Measurements from ENCODE around the gene CATSPERZ. TPM values are rescaled to one million over a fixed set of nuclear protein-coding genes. Genes with fewer than 3 reads are reported as not detected.

CATSPERZ gene
- total and polyA plus RNA-seq, 9 of the 15 experiments (the other 6 are each of a cell fraction or from before 2014, with no cell fraction given): 0.86 to 8.5 (median 3.5) TPM

DNA sequence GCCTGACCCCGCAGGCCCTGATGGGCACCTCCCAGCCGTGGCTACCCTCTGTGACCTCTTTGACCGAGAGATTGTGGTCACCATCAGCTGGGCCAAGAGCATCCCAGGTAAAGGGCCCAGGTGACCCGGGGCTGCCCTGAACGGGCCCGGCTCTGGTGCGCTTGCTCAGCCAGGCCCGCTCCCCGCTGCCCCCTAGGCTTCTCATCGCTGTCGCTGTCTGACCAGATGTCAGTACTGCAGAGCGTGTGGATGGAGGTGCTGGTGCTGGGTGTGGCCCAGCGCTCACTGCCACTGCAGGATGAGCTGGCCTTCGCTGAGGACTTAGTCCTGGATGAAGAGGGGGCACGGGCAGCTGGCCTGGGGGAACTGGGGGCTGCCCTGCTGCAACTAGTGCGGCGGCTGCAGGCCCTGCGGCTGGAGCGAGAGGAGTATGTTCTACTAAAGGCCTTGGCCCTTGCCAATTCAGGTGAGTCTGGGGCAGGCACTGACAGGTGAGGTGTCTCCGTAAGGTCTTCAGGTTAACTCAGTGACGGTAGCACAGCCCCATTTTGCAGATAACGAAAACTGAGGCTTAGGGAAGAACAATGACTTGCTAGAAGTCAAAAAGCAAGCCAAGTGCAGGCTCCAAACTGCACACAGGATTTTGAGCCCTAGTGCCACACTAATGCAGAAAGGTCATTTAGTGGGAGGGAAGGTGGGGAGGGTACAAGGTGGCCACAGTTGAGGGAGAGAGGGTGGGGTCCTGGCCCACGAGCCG is 14.8 kb downstream of the CATSPERZ start:
- Histone ChIP-seq H3K4me3 (no peak overlapping the region), H3K4me2 (ENCODE audit: insufficient read depth, low read length) (no peak overlapping the region), H3K79me2 (ENCODE audit: control insufficient read depth, insufficient read depth, low read length) (peaks cover 49% of the 10 kb centered on the region), H4K20me1 (replicated peaks; ENCODE audit: control insufficient read depth, insufficient read depth, low read length) (no peaks in the 10 kb centered on the region; the same call in 1 of the 2 replicates), H3K9ac (ENCODE audit: insufficient read depth in 1 of 2, low read depth in 2 of 2, low read length in 2 of 2) (peak overlapping the region in 1 of 2 experiments; percentile 20; a peak in 1 of 4 replicates), H3K36me3 (ENCODE audit: control insufficient read depth, insufficient read depth, low read length) (peaks cover 63% of the 10 kb centered on the region), H3K9me3 (replicated peaks; ENCODE audit: control insufficient read depth, insufficient read depth, low read depth, low read length) (no peaks in the 10 kb centered on the region), H3K4me1 (replicated peaks in 1 of 2; ENCODE audit: control insufficient read depth in 2 of 2, insufficient read depth in 2 of 2, low read length in 2 of 2) (peaks cover 8 to 63% of the 10 kb centered on the region in 2 experiments; a peak in 4 of 5 replicates), H3K27ac (ENCODE audit: extremely low read depth, low read depth, low read length) (no peak overlapping the region; the same call in 2 of the 3 replicates), H3K27me3 (ENCODE audit: control insufficient read depth in 2 of 2, insufficient read depth in 2 of 2, low read length in 2 of 2) (no peaks in the 10 kb centered on the region), H3K9me1 (ENCODE audit: control insufficient read depth, insufficient read depth, low read length) (no peaks in the 10 kb centered on the region), H2AFZ (ENCODE audit: low read depth, low read length) (no peak overlapping the region)
- DNase-seq (ENCODE audit: extremely low read depth in 1 of 4, low spot score in 3 of 4) (no peak), FAIRE-seq (no peak), ATAC-seq (no peak)
- 88% methylated on average over 23 of the region's 24 CpGs for WGBS (ENCODE audit: insufficient coverage, low coverage, missing lambda C conversion rate)
- in situ Hi-C loops (cut with MboI): no loop called here
- ChIA-PET POLR2A (interaction anchor here (0.5 to 1.0 kb wide), 3 partner anchors 8 to 111 kb away, joined by 3 to 4 read pairs (median 3); no protein-coding TSS in a partner anchor), CTCF (ENCODE audit: low intra/inter-chr PET ratio) (no interaction called here)
- no TSS peak for BruUV-seq (replicated peaks)
- intact Hi-C loops (cut with micrococcal nuclease): no loop called here
- no peak for TF ChIP-seq PHF21A (IDR thresholded peaks at IDR 0.05; ENCODE audit: borderline replicate concordance, low read depth)
- 0 out of 2 replicates have a peak, but pooled peaks have one; percentile 16 for TF ChIP-seq ELF4 (CRISPR knock-in tag; IDR thresholded peaks at IDR 0.05)
- no peak for TF ChIP-seq ZNF766 (CRISPR knock-in tag; conservative IDR thresholded peaks at IDR 0.05)
- TF ChIP-seq, protein P1, sequence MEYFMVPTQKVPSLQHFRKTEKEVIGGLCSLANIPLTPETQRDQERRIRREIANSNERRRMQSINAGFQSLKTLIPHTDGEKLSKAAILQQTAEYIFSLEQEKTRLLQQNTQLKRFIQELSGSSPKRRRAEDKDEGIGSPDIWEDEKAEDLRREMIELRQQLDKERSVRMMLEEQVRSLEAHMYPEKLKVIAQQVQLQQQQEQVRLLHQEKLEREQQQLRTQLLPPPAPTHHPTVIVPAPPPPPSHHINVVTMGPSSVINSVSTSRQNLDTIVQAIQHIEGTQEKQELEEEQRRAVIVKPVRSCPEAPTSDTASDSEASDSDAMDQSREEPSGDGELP (CRISPR knock-in tag; IDR thresholded peaks at IDR 0.05; ENCODE audit: borderline replicate concordance): peak; percentile 42; the same call in 1 of the 2 replicates
- no peak for TF ChIP-seq BRF1 (IDR thresholded peaks at IDR 0.05; ENCODE audit: borderline replicate concordance, extremely low read depth, insufficient read length)
- TF ChIP-seq RBM25 (IDR thresholded peaks at IDR 0.05; ENCODE audit: low read depth, low read length, severe bottlenecking): peak; percentile 54
- no peak for TF ChIP-seq TAF15 (IDR thresholded peaks at IDR 0.05; ENCODE audit: low read depth, low read length)
- TF ChIP-seq TCF3 (CRISPR knock-in tag; IDR thresholded peaks at IDR 0.05): no peak
- TF ChIP-seq, protein P2, sequence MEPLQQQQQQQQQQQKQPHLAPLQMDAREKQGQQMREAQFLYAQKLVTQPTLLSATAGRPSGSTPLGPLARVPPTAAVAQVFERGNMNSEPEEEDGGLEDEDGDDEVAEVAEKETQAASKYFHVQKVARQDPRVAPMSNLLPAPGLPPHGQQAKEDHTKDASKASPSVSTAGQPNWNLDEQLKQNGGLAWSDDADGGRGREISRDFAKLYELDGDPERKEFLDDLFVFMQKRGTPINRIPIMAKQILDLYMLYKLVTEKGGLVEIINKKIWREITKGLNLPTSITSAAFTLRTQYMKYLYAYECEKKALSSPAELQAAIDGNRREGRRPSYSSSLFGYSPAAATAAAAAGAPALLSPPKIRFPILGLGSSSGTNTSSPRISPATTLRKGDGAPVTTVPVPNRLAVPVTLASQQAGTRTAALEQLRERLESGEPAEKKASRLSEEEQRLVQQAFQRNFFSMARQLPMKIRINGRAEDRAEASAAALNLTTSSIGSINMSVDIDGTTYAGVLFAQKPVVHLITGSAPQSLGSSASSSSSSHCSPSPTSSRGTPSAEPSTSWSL (CRISPR knock-in tag; IDR thresholded peaks at IDR 0.05; ENCODE audit: borderline replicate concordance): no peak
- no peak for TF ChIP-seq RFX1 (IDR thresholded peaks at IDR 0.05)
- no peak for TF ChIP-seq HOXB6 (CRISPR knock-in tag; IDR thresholded peaks at IDR 0.05; ENCODE audit: borderline replicate concordance)
- TF ChIP-seq, protein P3, sequence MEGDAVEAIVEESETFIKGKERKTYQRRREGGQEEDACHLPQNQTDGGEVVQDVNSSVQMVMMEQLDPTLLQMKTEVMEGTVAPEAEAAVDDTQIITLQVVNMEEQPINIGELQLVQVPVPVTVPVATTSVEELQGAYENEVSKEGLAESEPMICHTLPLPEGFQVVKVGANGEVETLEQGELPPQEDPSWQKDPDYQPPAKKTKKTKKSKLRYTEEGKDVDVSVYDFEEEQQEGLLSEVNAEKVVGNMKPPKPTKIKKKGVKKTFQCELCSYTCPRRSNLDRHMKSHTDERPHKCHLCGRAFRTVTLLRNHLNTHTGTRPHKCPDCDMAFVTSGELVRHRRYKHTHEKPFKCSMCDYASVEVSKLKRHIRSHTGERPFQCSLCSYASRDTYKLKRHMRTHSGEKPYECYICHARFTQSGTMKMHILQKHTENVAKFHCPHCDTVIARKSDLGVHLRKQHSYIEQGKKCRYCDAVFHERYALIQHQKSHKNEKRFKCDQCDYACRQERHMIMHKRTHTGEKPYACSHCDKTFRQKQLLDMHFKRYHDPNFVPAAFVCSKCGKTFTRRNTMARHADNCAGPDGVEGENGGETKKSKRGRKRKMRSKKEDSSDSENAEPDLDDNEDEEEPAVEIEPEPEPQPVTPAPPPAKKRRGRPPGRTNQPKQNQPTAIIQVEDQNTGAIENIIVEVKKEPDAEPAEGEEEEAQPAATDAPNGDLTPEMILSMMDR (IDR thresholded peaks at IDR 0.05 in 2 of 3, conservative IDR thresholded peaks at IDR 0.05 in 1 of 3; ENCODE audit: insufficient read depth in 2 of 3, low read depth in 1 of 3, low read length in 3 of 3): 0 out of 6 replicates have a peak, but pooled peaks of 1 of the 3 experiments have one; percentile 4
- TF ChIP-seq, protein P4, sequence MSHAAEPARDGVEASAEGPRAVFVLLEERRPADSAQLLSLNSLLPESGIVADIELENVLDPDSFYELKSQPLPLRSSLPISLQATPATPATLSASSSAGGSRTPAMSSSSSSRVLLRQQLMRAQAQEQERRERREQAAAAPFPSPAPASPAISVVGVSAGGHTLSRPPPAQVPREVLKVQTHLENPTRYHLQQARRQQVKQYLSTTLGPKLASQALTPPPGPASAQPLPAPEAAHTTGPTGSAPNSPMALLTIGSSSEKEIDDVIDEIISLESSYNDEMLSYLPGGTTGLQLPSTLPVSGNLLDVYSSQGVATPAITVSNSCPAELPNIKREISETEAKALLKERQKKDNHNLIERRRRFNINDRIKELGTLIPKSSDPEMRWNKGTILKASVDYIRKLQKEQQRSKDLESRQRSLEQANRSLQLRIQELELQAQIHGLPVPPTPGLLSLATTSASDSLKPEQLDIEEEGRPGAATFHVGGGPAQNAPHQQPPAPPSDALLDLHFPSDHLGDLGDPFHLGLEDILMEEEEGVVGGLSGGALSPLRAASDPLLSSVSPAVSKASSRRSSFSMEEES (CRISPR knock-in tag; IDR thresholded peaks at IDR 0.05): no peak
- 0 out of 2 replicates have a peak, but pooled peaks have one; percentile 22 for TF ChIP-seq RBFOX2 (IDR thresholded peaks at IDR 0.05; ENCODE audit: low read depth, low read length)
- TF ChIP-seq ZNF699 (CRISPR knock-in tag; IDR thresholded peaks at IDR 0.05; ENCODE audit: insufficient replicate concordance): no peak
